Suprapubic skin (tissue), 4 donors: Measurements from ENCODE around the gene ITPKA.

Experiments used
- POLR2A ChIP-seq, 2 donors: fragments of 450-650 bp; IDR thresholded peaks; one replicate each; pipeline ENCODE4 v1.6.1; 2017; ENCODE audit warnings: antibody characterized with exemption in 2 of 2, mild to moderate bottlenecking in 2 of 2, moderate library complexity in 2 of 2
- POLR2AphosphoS5 ChIP-seq, 3 donors: sonication (generic); formaldehyde crosslinking; IDR thresholded peaks; one replicate each; pipeline ENCODE4 v1.6.1; 2017; ENCODE audit warnings: antibody characterized with exemption in 3 of 3

- TF ChIP-seq POLR2A (IDR thresholded peaks at IDR 0.05) (no peak), POLR2AphosphoS5 (IDR thresholded peaks at IDR 0.05) (no peak)
Observed at GRCh38 chr15:41536866-41537265, 43.2 kb downstream of the ITPKA start.
